Testis (tissue), 3 donors: ENCODE data around the gene CYB5R2. TPM values are rescaled to one million over a fixed set of nuclear protein-coding genes. Genes with fewer than 3 reads are reported as not detected.

ENCODE experiments used
- DNase-seq: peaks from one replicate; pipeline ENCODE4 v3.0.0-alpha.2; 2019
- H3K27ac ChIP-seq, 2 donors: fragments of 200-600 bp; sonication (generic); one replicate each; pipeline ENCODE4 v1.5.1; 2019
- H3K27me3 ChIP-seq: fragments of 200-600 bp; sonication (generic); one replicate; pipeline ENCODE4 v1.5.1; 2019
- H3K36me3 ChIP-seq: fragments of 200-600 bp; sonication (generic); one replicate; pipeline ENCODE4 v1.5.1; 2017; ENCODE audit warnings: low read depth; ENCODE audit errors: missing control alignments
- H3K4me1 ChIP-seq: fragments of 200-600 bp; sonication (generic); one replicate; pipeline ENCODE4 v1.5.1; 2019
- H3K4me3 ChIP-seq, 2 donors: fragments of 200-600 bp; sonication (generic); one replicate each; pipeline ENCODE4 v1.5.1; 2017 to 2019
- H3K9me3 ChIP-seq: fragments of 200-600 bp; sonication (generic); one replicate; pipeline ENCODE4 v1.5.1; 2017
- CTCF ChIP-seq, 3 experiments: fragments of 450-650 bp in 2 of 3; fragments of 200-600 bp in 1 of 3; sonication (generic) in 1 of 3; IDR thresholded peaks; one replicate each; pipeline ENCODE4 v1.5.1; 2016 to 2019; ENCODE audit warnings: antibody characterized with exemption in 3 of 3, mild to moderate bottlenecking in 2 of 3, moderate library complexity in 1 of 3
- POLR2A ChIP-seq: fragments of 450-650 bp; IDR thresholded peaks from one replicate; pipeline ENCODE4 v1.6.1; 2017; ENCODE audit warnings: antibody characterized with exemption, mild to moderate bottlenecking, moderate library complexity
- WGBS, 2 donors: methylation state at CpG; one replicate each; pipeline ENCODE4 v1.1.5; 2018; 5-methylcytosine and 5-hydroxymethylcytosine counted together
- intact Hi-C: fragments of 100-400 bp; cut with DNase I; formaldehyde crosslinking; loops from one replicate; pipeline ENCODE4 v1.15.1; 2023; ENCODE audit warnings: low total_unique reads
- polyA plus RNA-seq: library from polyadenylated mRNA; stranded (reverse); fragments of 350-450 nt; fragmentation: Illumina TruSeq; extraction: RNeasy Lipid Tissue Mini Kit (QIAGEN cat#74804); gene quantifications from one replicate; pipeline ENCODE4 v1.2.3, GENCODE V29; 2014; ENCODE audit warnings: low read depth, low replicate concordance; ENCODE audit not compliant: insufficient read depth
- total RNA-seq, 2 donors: library from RNA; depleted of rRNA; stranded (reverse); fragments of >200 nt; gene quantifications; one replicate each; pipeline ENCODE4 v1.2.3, GENCODE V29; 2016

CYB5R2 gene
- total and polyA plus RNA-seq, 3 donors from 2014 or later, result 140 to 263 (median 190) TPM

- Histone ChIP-seq H3K27ac (peak overlapping the region; percentile 22 to 60), H3K9me3 (no peaks in the 10 kb centered on the region), H3K36me3 (no peaks in the 10 kb centered on the region), H3K4me1 (peaks cover 17% of the 10 kb centered on the region), H3K4me3 (no peak overlapping the region), H3K27me3 (no peaks in the 10 kb centered on the region)
- TF ChIP-seq POLR2A, result no peak
- TF ChIP-seq CTCF (IDR thresholded peaks at IDR 0.05), result no peak
- DNase-seq, result no peak
- WGBS, 2 donors, result 78 to 79% methylated on average over 8 to 11 of the region's 11 CpGs
- intact Hi-C loops, result loop anchor here (5.0 kb wide), 1 partner anchor 79 kb away; no protein-coding TSS in a partner anchor
Measured at GRCh38 chr11:7656704-7657103, 16.6 kb downstream of the CYB5R2 start.

- Histone ChIP-seq H3K36me3 (no peaks in the 10 kb centered on the region), H3K9me3 (no peaks in the 10 kb centered on the region), H3K27ac (peak overlapping the region; percentile 21 to 60), H3K4me1 (peaks cover 17% of the 10 kb centered on the region), H3K27me3 (no peaks in the 10 kb centered on the region), H3K4me3 (no peak overlapping the region)
- TF ChIP-seq POLR2A (no peak), CTCF (IDR thresholded peaks at IDR 0.05) (no peak)
- intact Hi-C loops, result loop anchor here (5.0 kb wide), 1 partner anchor 78 kb away; no protein-coding TSS in a partner anchor
- 71 to 100% methylated on average over 1 to 14 of the region's 14 CpGs for WGBS, 2 donors
- DNase-seq, result no peak
Measured at GRCh38 chr11:7655253-7656217, 17.8 kb downstream of the CYB5R2 start.

- no peak overlapping the region for H3K4me3 ChIP-seq
- no peak for DNase-seq
- H3K27me3 ChIP-seq, result no peaks in the 10 kb centered on the region
- no peaks in the 10 kb centered on the region for H3K9me3 ChIP-seq
- H3K4me1 ChIP-seq, result peaks cover 17% of the 10 kb centered on the region
- TF ChIP-seq POLR2A, result no peak
- no peak for TF ChIP-seq CTCF (IDR thresholded peaks at IDR 0.05)
- WGBS, 2 donors, result 85% methylated on average over 4 of the region's 4 CpGs; no CpG with 5 or more reads in 1 of the 2 donors
- H3K36me3 ChIP-seq, result no peaks in the 10 kb centered on the region
- no peak overlapping the region for H3K27ac ChIP-seq
- intact Hi-C loops, result no loop called here
Measured at GRCh38 chr11:7654195-7654705, 19.1 kb downstream of the CYB5R2 start.

DNA sequence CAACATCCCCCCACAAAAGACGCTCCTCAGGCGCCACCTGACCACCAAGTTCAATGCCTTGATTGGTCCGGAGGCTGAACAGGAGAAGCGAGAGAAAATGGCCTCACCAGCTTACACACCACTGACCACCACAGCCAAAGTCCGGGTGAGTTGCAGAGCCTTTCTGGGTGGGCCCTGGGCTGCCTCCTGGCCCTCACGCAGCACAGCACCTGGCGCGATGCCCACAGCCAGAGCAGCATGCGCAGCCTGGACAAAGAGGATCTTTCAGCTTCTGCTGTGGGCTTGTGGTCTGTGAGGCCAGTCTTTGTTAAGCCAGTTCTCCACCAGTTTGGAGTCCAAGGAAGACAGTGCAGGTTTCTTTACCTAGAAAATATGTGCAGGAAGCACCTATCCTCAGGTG lies 21.6 kb downstream of the CYB5R2 start:
- Histone ChIP-seq H3K9me3 (no peaks in the 10 kb centered on the region), H3K4me3 (no peak overlapping the region), H3K4me1 (peaks cover 13% of the 10 kb centered on the region), H3K27me3 (no peaks in the 10 kb centered on the region), H3K27ac (no peak overlapping the region), H3K36me3 (no peaks in the 10 kb centered on the region)
- 78 to 88% methylated on average over 9 of the region's 9 CpGs for WGBS, 2 donors
- peak; percentile 68 for DNase-seq
- intact Hi-C loops, result no loop called here
- TF ChIP-seq CTCF (IDR thresholded peaks at IDR 0.05) (no peak), POLR2A (no peak)
